T-cell (primary cell): ENCODE measurements around the gene VPS16. TPM values are rescaled to one million over a fixed set of nuclear protein-coding genes. Genes with fewer than 3 reads are reported as not detected.
A peak's percentile ranks its signal among the peaks of the same experiment; 100 is the strongest.

ENCODE experiments used
- ATAC-seq, 4 experiments: fragments of 200-7000 bp in 3 of 4; fragments of 150-1000 bp in 1 of 4; cut with Tn5 transposase; replicated peaks in 1 of 4; 1 replicate in 3 of 4; 2 replicates in 1 of 4; pipeline ENCODE4 v1.10.0; 2021; ENCODE audit warnings: moderate library complexity in 3 of 4, mild to moderate bottlenecking in 2 of 4, moderate number of reproducible peaks in 1 of 4
- CTCF ChIA-PET, 2 donors: fragments of 300-600 bp; sonication (Branson Sonifier 250); formaldehyde crosslinking; loops; one replicate each; lab custom pipeline; 2022; ENCODE audit warnings: antibody characterized with exemption in 2 of 2; lab: Charles Lee
- POLR2A ChIA-PET, 2 donors: fragments of 300-600 bp; sonication (Branson Sonifier 250); formaldehyde crosslinking; loops; one replicate each; lab custom pipeline; 2022; ENCODE audit warnings: antibody characterized with exemption in 2 of 2; lab: Charles Lee
- DNase-seq, 35 experiments: peaks; one replicate each; pipeline versions ENCODE4 v3.0.0 to v3.0.0-alpha.2; 2013 to 2023
- H3K27ac ChIP-seq: one replicate; pipeline ENCODE4 v1.5.1; 2013; ENCODE audit warnings: low read length
- H3K27me3 ChIP-seq, 2 experiments: replicated peaks in 1 of 2; 1 replicate in 1 of 2; 2 replicates in 1 of 2; pipeline versions ENCODE4 v1.6.1 to v1.7.0; 2013; ENCODE audit warnings: low read length in 1 of 2, mixed read lengths in 1 of 2; ENCODE audit not compliant: control insufficient read depth in 2 of 2, insufficient read depth in 2 of 2; ENCODE audit errors: extremely low read depth in 1 of 2
- H3K36me3 ChIP-seq, 2 donors: 1 replicate in 1 of 2; 2 replicates in 1 of 2; pipeline versions ENCODE4 v1.6.1 to v1.7.0; 2013; ENCODE audit warnings: low read length in 1 of 2; ENCODE audit not compliant: control insufficient read depth in 2 of 2, insufficient read depth in 1 of 2; ENCODE audit errors: extremely low read depth in 1 of 2
- H3K4me1 ChIP-seq, 2 experiments: 1 replicate in 1 of 2; 2 replicates in 1 of 2; pipeline versions ENCODE4 v1.6.1 to v1.7.0; 2013; ENCODE audit warnings: low read length in 2 of 2, mixed read lengths in 1 of 2; ENCODE audit not compliant: insufficient read depth in 2 of 2, control insufficient read depth in 1 of 2; ENCODE audit errors: extremely low read depth in 1 of 2
- H3K4me3 ChIP-seq, 2 donors: 1 replicate in 1 of 2; 2 replicates in 1 of 2; pipeline versions ENCODE4 v1.5.1 to v1.7.0; 2013; ENCODE audit warnings: mild to moderate bottlenecking in 2 of 2, low read length in 1 of 2, moderate library complexity in 1 of 2; ENCODE audit not compliant: control insufficient read depth in 1 of 2; ENCODE audit errors: extremely low read depth in 1 of 2
- H3K9me3 ChIP-seq: 2 replicates; pipeline ENCODE4 v1.7.0; 2013
- H3K27ac Mint-ChIP-seq, 2 donors: one replicate each; pipeline ENCODE4 v1.8.0; 2020 to 2021; ENCODE audit warnings: mild to moderate bottlenecking in 2 of 2, mixed read lengths in 2 of 2
- H3K27me3 Mint-ChIP-seq, 2 donors: one replicate each; pipeline ENCODE4 v1.8.0; 2021 to 2022; ENCODE audit warnings: mixed read lengths in 2 of 2
- H3K36me3 Mint-ChIP-seq: one replicate; pipeline ENCODE4 v1.8.0; 2021; ENCODE audit warnings: mixed read lengths
- H3K4me1 Mint-ChIP-seq, 3 donors: one replicate each; pipeline ENCODE4 v1.8.0; 2020 to 2022; ENCODE audit warnings: mixed read lengths in 3 of 3, mild to moderate bottlenecking in 1 of 3
- H3K4me3 Mint-ChIP-seq, 3 donors: one replicate each; pipeline ENCODE4 v1.8.0; 2020 to 2022; ENCODE audit warnings: mild to moderate bottlenecking in 3 of 3, mixed read lengths in 3 of 3, moderate library complexity in 3 of 3
- H3K9me3 Mint-ChIP-seq, 3 donors: one replicate each; pipeline ENCODE4 v1.8.0; 2020 to 2022; ENCODE audit warnings: mixed read lengths in 3 of 3
- WGBS: methylation state at CpG from one replicate; pipeline ENCODE4 v1.1.5; 2013; ENCODE audit warnings: missing lambda C conversion rate; ENCODE audit not compliant: insufficient coverage; 5-methylcytosine and 5-hydroxymethylcytosine counted together
- total RNA-seq, 35 experiments: library from RNA in 6 of 35; stranded (reverse) in 6 of 35; fragments of 120-200 nt in 1 of 35; gene quantifications; one replicate each; pipeline versions ENCODE4 v1.2.1 to v1.2.4 and lab custom pipeline; 2013 to 2026

The VPS16 gene
- total RNA-seq, 5 donors from 2014 or later (not counting 1 experiment from before 2014, with no cell fraction given), result 44.5 to 72.2 (median 68.2) TPM

DNA sequence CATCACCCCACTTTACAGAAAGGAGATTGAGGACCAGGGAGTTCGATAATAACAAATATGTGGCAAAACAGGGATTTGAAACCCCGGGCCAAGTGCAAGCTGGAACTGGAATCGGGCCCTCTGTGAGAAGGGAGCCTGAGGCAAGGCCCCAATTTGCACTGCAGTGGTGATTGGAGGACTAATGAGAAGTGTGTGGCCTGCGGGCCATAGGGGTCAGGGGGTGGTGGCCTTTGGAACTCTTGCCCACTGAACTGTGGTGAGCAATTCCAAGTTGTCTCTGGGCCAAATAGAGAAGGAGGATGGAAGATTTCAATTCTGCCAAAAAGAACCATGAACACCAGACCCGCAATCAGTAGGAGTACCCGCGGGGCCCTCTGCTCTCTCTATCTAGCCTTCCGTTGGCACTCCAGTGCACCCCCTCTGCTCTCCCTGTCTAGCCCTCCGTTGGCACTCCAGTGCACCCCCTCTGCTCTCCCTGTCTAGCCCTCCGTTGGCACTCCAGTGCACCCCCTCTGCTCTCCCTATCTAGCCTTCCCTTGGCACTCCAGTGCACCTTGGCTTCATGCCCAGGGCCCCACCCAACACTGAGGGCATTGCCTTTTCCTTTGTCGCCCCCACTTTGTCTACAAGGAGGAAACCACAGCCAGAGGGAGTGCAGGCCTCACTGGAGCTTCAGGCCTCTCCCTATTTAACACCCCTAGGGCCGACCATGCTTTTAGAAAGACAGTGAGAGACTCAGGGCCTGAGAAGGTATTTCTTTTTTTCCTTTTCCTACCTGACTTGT, 26.7 kb downstream of the VPS16 start:
- peak overlapping the region in 1 of 2 donors; percentile 65 for H3K27ac Mint-ChIP-seq
- H3K4me1 Mint-ChIP-seq, result peaks cover 38 to 48% (median 40%) of the 10 kb centered on the region in 3 donors
- H3K27ac ChIP-seq, result no peak overlapping the region

DNA sequence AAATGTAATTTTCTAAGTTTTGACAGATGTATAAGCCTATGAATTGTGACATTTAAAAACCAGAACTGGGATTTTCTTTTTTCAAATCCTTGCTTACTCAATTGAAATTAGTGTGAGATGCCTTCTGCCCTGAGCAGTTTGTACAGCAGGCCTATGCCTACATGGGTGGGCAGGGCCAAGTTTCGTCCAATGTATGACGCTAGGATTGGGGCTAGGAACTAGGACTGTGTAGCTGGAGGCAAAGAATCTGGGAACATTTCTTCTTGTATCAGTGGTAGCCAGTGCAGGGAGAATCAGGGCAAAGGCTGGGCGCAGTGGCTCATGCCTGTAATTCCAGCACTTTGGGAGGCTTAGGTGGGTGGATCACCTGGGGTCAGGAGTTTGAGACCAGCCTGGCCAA, 28.8 kb downstream of the VPS16 start:
- peaks cover 0 to 11% of the 10 kb centered on the region in 2 donors for H3K36me3 ChIP-seq
- peaks cover 14 to 60% of the 10 kb centered on the region in 2 experiments for H3K4me1 ChIP-seq
- no peak for DNase-seq
- H3K4me3 ChIP-seq, result no peak overlapping the region
- H3K9me3 Mint-ChIP-seq, result no peaks in the 10 kb centered on the region
- no peak overlapping the region for H3K27ac ChIP-seq
- H3K36me3 Mint-ChIP-seq, result peaks cover 6% of the 10 kb centered on the region
- H3K4me3 Mint-ChIP-seq, result no peak overlapping the region
- CTCF ChIA-PET, result no interaction called here
- WGBS, result 100% methylated on average over 3 of the region's 3 CpGs
- peaks cover 0 to 3% of the 10 kb centered on the region in 2 experiments for H3K27me3 ChIP-seq
- no peaks in the 10 kb centered on the region for H3K9me3 ChIP-seq
- no peaks in the 10 kb centered on the region for H3K27me3 Mint-ChIP-seq
- POLR2A ChIA-PET, result no interaction called here
- H3K27ac Mint-ChIP-seq, result no peak overlapping the region
- no peak for ATAC-seq
- peaks cover 41 to 57% (median 44%) of the 10 kb centered on the region in 3 donors for H3K4me1 Mint-ChIP-seq

More for the DNA sequence above, 26.7 kb downstream of the VPS16 start:
- Histone ChIP-seq H3K27me3 (peaks cover 0 to 3% of the 10 kb centered on the region in 2 experiments), H3K9me3 (no peaks in the 10 kb centered on the region), H3K36me3 (peaks cover 1 to 21% of the 10 kb centered on the region in 2 donors), H3K4me1 (peaks cover 12 to 51% of the 10 kb centered on the region in 2 experiments), H3K4me3 (no peak overlapping the region)
- POLR2A ChIA-PET, result interaction anchor here in 1 of 2 donors (0.6 kb wide), 1 partner anchor 145 kb away, joined by 3 read pairs; no protein-coding TSS in a partner anchor
- no peaks in the 10 kb centered on the region for H3K9me3 Mint-ChIP-seq
- CTCF ChIA-PET, result interaction anchor here (0.6 to 1.1 kb wide), 3 partner anchors 15 to 216 kb away, joined by 4 to 6 read pairs (median 4); no protein-coding TSS in a partner anchor
- whole genome bisulfite sequencing, result 83% methylated on average over 3 of the region's 12 CpGs
- H3K36me3 Mint-ChIP-seq, result peaks cover 7% of the 10 kb centered on the region
- no peaks in the 10 kb centered on the region for H3K27me3 Mint-ChIP-seq
- H3K4me3 Mint-ChIP-seq, result no peak overlapping the region
- no peak for DNase-seq
- no peak for ATAC-seq

DNA sequence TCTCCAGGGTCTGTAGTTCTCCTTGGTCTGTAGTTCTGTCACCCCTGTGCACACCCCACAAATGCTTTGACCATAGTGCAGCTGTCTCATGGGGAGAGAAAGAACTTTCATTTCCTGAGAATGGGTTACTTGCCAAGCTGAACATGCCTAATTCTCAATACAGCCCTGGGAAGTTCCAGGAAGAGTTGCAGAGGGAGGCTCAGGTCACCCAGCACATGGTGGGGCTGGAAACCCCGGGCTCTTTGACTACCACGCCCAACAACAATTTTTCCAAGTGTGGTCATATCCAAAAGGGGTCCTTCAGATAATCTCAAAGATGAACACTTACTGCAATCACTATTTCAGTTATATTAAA, 30.5 kb downstream of the VPS16 start:
- H3K4me1 ChIP-seq, result peaks cover 10 to 58% of the 10 kb centered on the region in 2 experiments
- peaks cover 46 to 57% (median 46%) of the 10 kb centered on the region in 3 donors for H3K4me1 Mint-ChIP-seq
- ATAC-seq (no peak), DNase-seq (no peak)
- POLR2A ChIA-PET, result interaction anchor here in 1 of 2 donors (0.6 kb wide), 1 partner anchor 1031 kb away, joined by 9 read pairs; no protein-coding TSS in a partner anchor
- no peaks in the 10 kb centered on the region for H3K27me3 Mint-ChIP-seq
- peak overlapping the region in 2 of 3 donors; percentile 35 to 95 for H3K4me3 Mint-ChIP-seq
- H3K27me3 ChIP-seq, result peaks cover 0 to 3% of the 10 kb centered on the region in 2 experiments
- CTCF ChIA-PET, result interaction anchor here in 1 of 2 donors (0.5 kb wide), 1 partner anchor 796 kb away, joined by 3 read pairs; no protein-coding TSS in a partner anchor
- H3K36me3 ChIP-seq, result peaks cover 0 to 2% of the 10 kb centered on the region in 2 donors
- WGBS, result no CpG with 5 or more reads among the region's 2 CpGs
- no peaks in the 10 kb centered on the region for H3K9me3 ChIP-seq
- H3K27ac Mint-ChIP-seq, result no peak overlapping the region
- H3K4me3 ChIP-seq, result no peak overlapping the region
- no peaks in the 10 kb centered on the region for H3K36me3 Mint-ChIP-seq
- no peaks in the 10 kb centered on the region for H3K9me3 Mint-ChIP-seq
- H3K27ac ChIP-seq, result no peak overlapping the region

DNA sequence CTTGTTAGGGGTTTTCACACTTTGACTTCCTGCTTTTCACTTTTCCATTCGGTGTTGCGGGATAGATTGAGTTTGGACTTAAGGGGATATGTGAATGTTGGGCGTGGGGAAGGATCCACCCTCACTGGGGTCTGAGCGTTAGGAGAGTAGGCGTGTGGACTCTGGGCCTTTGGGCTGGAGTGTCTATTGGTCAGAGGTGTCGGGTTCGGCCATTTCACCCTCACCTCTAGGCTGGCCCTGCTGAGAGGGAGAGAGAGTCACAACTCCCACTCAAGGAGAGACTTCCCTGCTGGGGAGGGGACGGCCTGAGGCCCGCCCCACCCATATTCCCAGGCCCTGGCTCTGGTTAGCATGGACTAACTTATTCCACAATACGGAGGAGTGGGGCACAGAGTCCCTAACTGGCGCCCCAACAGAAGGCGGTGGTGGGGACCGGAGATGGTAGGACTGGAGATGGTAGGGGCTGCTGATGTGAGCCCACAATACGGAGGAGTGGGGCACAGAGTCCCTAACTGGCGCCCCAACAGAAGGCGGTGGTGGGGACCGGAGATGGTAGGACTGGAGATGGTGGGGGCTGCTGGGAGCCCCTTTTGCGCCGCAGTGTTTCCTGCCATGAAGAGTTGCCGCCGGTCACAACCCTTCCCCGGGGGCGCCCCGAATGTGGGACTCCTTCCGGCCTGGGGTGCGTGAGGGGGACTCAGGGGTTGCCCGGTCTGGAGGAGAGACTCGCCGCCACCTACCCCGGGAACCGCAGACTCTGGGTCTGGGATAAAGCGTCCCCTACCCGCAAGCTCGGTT, 31.3 kb downstream of the VPS16 start:
- Histone ChIP-seq H3K27ac (no peak overlapping the region), H3K4me1 (peaks cover 16 to 51% of the 10 kb centered on the region in 2 experiments), H3K27me3 (peaks cover 0 to 3% of the 10 kb centered on the region in 2 experiments), H3K4me3 (peak overlapping the region; percentile 62 to 80), H3K36me3 (peaks cover 0 to 2% of the 10 kb centered on the region in 2 donors), H3K9me3 (no peaks in the 10 kb centered on the region)
- DNase-seq (peak in 7 of 35 experiments; percentile 8 to 38 (median 15)), ATAC-seq (peak in 3 of 4 experiments; percentile 0 to 3 (median 1))
- Mint-ChIP-seq H3K9me3 (no peaks in the 10 kb centered on the region), H3K4me1 (peaks cover 48 to 60% (median 50%) of the 10 kb centered on the region in 3 donors), H3K36me3 (no peaks in the 10 kb centered on the region), H3K27me3 (no peaks in the 10 kb centered on the region), H3K4me3 (peak overlapping the region; percentile 87 to 95 (median 92)), H3K27ac (no peak overlapping the region)
- ChIA-PET POLR2A (interaction anchor here in 1 of 2 donors (0.5 to 0.6 kb wide), 2 partner anchors 326 to 1030 kb away, joined by 7 to 9 read pairs; no protein-coding TSS in a partner anchor), CTCF (interaction anchor here in 1 of 2 donors (0.6 kb wide), 1 partner anchor 40 kb away, joined by 8 read pairs; no protein-coding TSS in a partner anchor)
- 19% methylated on average over 25 of the region's 34 CpGs for WGBS

DNA sequence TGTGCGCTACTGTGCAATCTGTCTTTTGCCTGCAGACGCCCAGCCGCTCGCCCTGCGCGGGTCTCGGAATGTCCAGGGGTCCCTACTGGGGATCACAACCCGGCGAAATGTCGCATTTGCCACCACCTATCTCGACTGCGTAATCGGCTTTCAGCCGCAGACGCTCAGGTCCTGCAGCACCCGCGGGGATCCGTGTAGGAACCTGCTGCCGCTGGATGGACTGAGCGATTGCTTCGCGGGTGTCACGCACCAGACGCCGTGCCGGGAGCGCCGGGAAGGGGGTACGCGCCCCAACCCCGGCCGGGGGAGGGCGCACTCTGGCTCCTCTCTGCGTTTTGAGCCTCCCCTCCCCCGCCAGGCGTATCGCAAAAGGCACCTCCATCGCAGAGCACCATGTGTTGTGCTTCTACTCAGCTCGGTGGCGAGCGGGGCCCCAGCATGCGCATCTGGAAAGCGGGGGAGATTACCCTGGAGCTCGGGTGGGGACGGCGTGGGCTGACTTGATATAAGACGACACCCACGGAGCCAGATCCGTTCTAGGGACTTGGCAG, 32.0 kb downstream of the VPS16 start:
- Mint-ChIP-seq H3K36me3 (no peaks in the 10 kb centered on the region), H3K27me3 (no peaks in the 10 kb centered on the region), H3K4me1 (peaks cover 44 to 58% (median 46%) of the 10 kb centered on the region in 3 donors), H3K27ac (peak overlapping the region; percentile 85 to 91), H3K4me3 (peak overlapping the region; percentile 87 to 95 (median 92)), H3K9me3 (no peaks in the 10 kb centered on the region)
- ChIA-PET POLR2A (interaction anchor here (0.5 to 0.6 kb wide), 2 partner anchors 89 to 326 kb away, joined by 3 to 7 read pairs; no protein-coding TSS in a partner anchor), CTCF (no interaction called here)
- H3K27ac ChIP-seq, result peak overlapping the region; percentile 53
- H3K36me3 ChIP-seq, result no peaks in the 10 kb centered on the region
- no peaks in the 10 kb centered on the region for H3K9me3 ChIP-seq
- peaks cover 0 to 3% of the 10 kb centered on the region in 2 experiments for H3K27me3 ChIP-seq
- peaks cover 14 to 45% of the 10 kb centered on the region in 2 experiments for H3K4me1 ChIP-seq
- under 1% methylated on average over 46 of the region's 49 CpGs for WGBS
- DNase-seq (peak; percentile 56 to 86 (median 74)), ATAC-seq (peak; percentile 57 to 70 (median 60))
- peak overlapping the region; percentile 62 to 80 for H3K4me3 ChIP-seq
